Suprapubic skin (tissue), 4 donors: ENCODE data around the gene SAT2.

Experiments used
- EP300 ChIP-seq: sonication (generic); formaldehyde crosslinking; IDR thresholded peaks from one replicate; pipeline ENCODE4 v1.6.1; 2017; ENCODE audit warnings: antibody characterized with exemption
- POLR2A ChIP-seq, 2 donors: fragments of 450-650 bp; IDR thresholded peaks; one replicate each; pipeline ENCODE4 v1.6.1; 2017; ENCODE audit warnings: antibody characterized with exemption in 2 of 2, mild to moderate bottlenecking in 2 of 2, moderate library complexity in 2 of 2
- POLR2AphosphoS5 ChIP-seq, 3 donors: sonication (generic); formaldehyde crosslinking; IDR thresholded peaks; one replicate each; pipeline ENCODE4 v1.6.1; 2017; ENCODE audit warnings: antibody characterized with exemption in 3 of 3
- TF ChIP-seq, protein P1 (sequence below), 2 donors: fragments of 200-600 bp in 1 of 2; fragments of 450-650 bp in 1 of 2; sonication (generic) in 1 of 2; IDR thresholded peaks; one replicate each; pipeline ENCODE4 v1.5.1; 2016 to 2019; ENCODE audit warnings: antibody characterized with exemption in 2 of 2, mild to moderate bottlenecking in 1 of 2, moderate library complexity in 1 of 2

- no peak for TF ChIP-seq POLR2A (IDR thresholded peaks at IDR 0.05)
- TF ChIP-seq, protein P1, sequence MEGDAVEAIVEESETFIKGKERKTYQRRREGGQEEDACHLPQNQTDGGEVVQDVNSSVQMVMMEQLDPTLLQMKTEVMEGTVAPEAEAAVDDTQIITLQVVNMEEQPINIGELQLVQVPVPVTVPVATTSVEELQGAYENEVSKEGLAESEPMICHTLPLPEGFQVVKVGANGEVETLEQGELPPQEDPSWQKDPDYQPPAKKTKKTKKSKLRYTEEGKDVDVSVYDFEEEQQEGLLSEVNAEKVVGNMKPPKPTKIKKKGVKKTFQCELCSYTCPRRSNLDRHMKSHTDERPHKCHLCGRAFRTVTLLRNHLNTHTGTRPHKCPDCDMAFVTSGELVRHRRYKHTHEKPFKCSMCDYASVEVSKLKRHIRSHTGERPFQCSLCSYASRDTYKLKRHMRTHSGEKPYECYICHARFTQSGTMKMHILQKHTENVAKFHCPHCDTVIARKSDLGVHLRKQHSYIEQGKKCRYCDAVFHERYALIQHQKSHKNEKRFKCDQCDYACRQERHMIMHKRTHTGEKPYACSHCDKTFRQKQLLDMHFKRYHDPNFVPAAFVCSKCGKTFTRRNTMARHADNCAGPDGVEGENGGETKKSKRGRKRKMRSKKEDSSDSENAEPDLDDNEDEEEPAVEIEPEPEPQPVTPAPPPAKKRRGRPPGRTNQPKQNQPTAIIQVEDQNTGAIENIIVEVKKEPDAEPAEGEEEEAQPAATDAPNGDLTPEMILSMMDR (IDR thresholded peaks at IDR 0.05) = no peak
- no peak for TF ChIP-seq EP300
- no peak for TF ChIP-seq POLR2AphosphoS5 (IDR thresholded peaks at IDR 0.05)
Measured at GRCh38 chr17:7591596-7591995, 36.0 kb downstream of the SAT2 start.
